Muscle of leg (tissue), 11 donors: Measurements from ENCODE around the gene SERPINA1. TPM values are rescaled to one million over a fixed set of nuclear protein-coding genes. Genes with fewer than 3 reads are reported as not detected.

Source experiments
- DNase-seq: peaks from one replicate; pipeline ENCODE4 v3.0.0; 2013
- H3K27ac ChIP-seq: one replicate; pipeline ENCODE4 v1.5.1; 2013; ENCODE audit warnings: mild to moderate bottlenecking, low read length, control low read depth
- H3K27me3 ChIP-seq: one replicate; pipeline ENCODE4 v1.6.1; 2013; ENCODE audit warnings: low read length; ENCODE audit not compliant: control insufficient read depth, insufficient read depth
- H3K36me3 ChIP-seq: one replicate; pipeline ENCODE4 v1.6.1; 2013; ENCODE audit warnings: low read length; ENCODE audit not compliant: control insufficient read depth, insufficient read depth
- H3K4me1 ChIP-seq: one replicate; pipeline ENCODE4 v1.6.1; 2013; ENCODE audit warnings: low read length; ENCODE audit not compliant: control insufficient read depth, insufficient read depth
- H3K4me3 ChIP-seq: one replicate; pipeline ENCODE4 v1.5.1; 2013; ENCODE audit warnings: low read length, control low read depth
- H3K9me3 ChIP-seq: replicated peaks from 2 replicates; pipeline ENCODE4 v1.6.1; 2013; ENCODE audit warnings: low read depth, low read length; ENCODE audit not compliant: control insufficient read depth
- whole genome bisulfite sequencing: methylation state at CpG from one replicate; pipeline ENCODE4 v1.1.5; 2013; ENCODE audit warnings: missing lambda C conversion rate; ENCODE audit not compliant: insufficient coverage; 5-methylcytosine and 5-hydroxymethylcytosine counted together
- polyA plus RNA-seq, 8 donors: library from polyadenylated mRNA; unstranded; fragments of 120-200 nt; gene quantifications; one replicate each; pipeline versions ENCODE4 v1.2.1 to v1.2.3, GENCODE V29; 2013; ENCODE audit warnings: inconsistent platforms in 1 of 8, low replicate concordance in 1 of 8; ENCODE audit not compliant: insufficient read length in 8 of 8, insufficient read depth in 1 of 8
- total RNA-seq: library from RNA; stranded (reverse); fragments of 120-200 nt; gene quantifications from one replicate; pipeline ENCODE4 v1.2.4, GENCODE V29; 2013

The SERPINA1 gene
- total and polyA plus RNA-seq, 9 donors: 1.1 to 95.5 (median 2.0) TPM

DNA sequence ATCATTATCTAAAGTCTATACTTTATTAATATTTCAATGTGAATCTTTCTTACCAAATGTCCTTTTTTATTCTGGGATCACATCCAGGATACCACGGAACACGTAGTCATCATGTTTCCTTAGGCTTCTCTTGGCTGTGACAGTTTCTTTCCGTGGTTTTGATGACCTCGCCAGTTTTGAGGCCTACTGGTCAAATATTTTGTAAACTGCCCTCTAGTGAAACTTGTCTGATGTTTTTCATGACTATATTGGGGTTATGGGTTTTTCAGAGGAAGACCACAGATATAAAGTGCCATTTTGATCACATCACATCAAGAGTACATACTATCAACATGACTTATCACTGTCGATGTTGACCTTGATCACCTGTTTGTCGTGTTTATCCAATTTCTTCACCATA, 51.1 kb downstream of the SERPINA1 start:
- no peaks in the 10 kb centered on the region for H3K27me3 ChIP-seq
- DNase-seq: no peak
- no peak overlapping the region for H3K27ac ChIP-seq
- peaks cover 6% of the 10 kb centered on the region for H3K4me1 ChIP-seq
- no peaks in the 10 kb centered on the region for H3K36me3 ChIP-seq
- H3K4me3 ChIP-seq: no peak overlapping the region
- 63% methylated on average over 3 of the region's 6 CpGs for WGBS
- H3K9me3 ChIP-seq: no peaks in the 10 kb centered on the region

DNA sequence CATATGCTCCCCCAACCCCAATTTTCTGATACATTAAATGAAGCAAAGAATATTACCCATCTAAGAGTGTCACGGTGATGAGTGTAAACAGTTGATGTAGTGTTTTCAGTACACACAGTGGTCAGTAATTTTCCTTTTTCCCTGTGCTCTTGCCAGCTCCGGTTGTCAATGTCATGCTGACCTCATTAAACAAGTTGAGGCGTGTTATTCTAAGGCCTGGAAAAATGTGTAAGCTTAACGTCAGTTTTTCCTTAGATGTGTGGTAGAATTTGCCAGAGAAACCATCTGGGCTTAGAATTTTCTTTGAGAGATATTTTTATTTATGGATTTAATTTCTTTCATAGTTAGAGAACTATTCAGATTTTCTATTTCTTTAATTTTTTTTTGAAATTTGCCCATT, 53.5 kb downstream of the SERPINA1 start:
- Histone ChIP-seq H3K9me3 (no peaks in the 10 kb centered on the region), H3K4me1 (no peaks in the 10 kb centered on the region), H3K27me3 (no peaks in the 10 kb centered on the region), H3K27ac (no peak overlapping the region), H3K4me3 (no peak overlapping the region), H3K36me3 (no peaks in the 10 kb centered on the region)
- 28% methylated on average over 2 of the region's 4 CpGs for WGBS
- DNase-seq: no peak

DNA sequence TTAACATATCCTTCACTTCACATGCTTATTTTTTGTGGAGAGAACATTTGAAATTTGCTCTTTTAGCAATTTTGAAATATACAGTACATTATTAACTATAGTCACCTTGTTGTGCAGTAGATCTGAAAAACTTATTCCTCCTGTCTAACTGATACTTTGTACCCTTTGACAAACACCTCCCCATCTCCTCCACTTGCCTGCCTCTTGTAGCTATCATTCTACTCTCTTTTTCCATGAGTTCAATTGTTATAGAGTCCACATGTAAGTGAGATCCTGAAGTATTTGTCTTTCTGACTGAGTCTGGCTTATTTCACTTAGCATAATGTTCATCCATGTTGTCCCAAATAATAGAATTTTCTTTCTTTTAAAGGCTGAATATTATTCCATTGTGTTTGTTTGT, 55.8 kb downstream of the SERPINA1 start:
- no peaks in the 10 kb centered on the region for H3K27me3 ChIP-seq
- no peak overlapping the region for H3K27ac ChIP-seq
- H3K36me3 ChIP-seq: no peaks in the 10 kb centered on the region
- H3K4me1 ChIP-seq: no peaks in the 10 kb centered on the region
- no peak for DNase-seq
- H3K4me3 ChIP-seq: no peak overlapping the region
- no peaks in the 10 kb centered on the region for H3K9me3 ChIP-seq

DNA sequence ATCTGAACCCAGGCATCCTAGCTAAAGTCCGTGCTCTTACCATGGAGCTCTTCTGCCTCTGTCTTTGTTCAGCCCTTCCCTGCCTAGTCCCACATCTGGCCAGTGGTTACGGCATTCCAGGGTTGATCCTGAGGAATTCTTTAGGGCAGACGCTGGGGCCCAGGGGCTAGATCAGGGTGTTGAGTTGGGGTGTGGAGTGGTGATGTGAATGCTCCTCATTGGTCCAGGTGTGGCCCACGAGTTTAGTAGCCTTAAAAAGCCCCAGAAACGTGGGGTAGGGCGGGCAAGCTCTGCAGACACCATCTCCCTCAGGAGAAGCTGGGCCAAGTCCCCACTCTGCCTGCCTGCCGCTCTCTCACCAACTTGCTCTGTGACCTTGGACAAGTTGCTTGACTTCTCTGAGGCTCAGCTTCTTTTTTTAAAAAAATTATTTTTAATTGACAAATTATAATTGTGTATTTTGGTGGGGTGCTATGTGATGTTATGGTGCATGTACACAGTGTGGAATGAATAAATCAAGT, 56.3 kb downstream of the SERPINA1 start:
- WGBS: 48% methylated on average over 6 of the region's 7 CpGs
- Histone ChIP-seq H3K4me1 (no peaks in the 10 kb centered on the region), H3K27ac (no peak overlapping the region), H3K36me3 (no peaks in the 10 kb centered on the region), H3K4me3 (no peak overlapping the region), H3K27me3 (no peaks in the 10 kb centered on the region), H3K9me3 (no peaks in the 10 kb centered on the region)
- no peak for DNase-seq

DNA sequence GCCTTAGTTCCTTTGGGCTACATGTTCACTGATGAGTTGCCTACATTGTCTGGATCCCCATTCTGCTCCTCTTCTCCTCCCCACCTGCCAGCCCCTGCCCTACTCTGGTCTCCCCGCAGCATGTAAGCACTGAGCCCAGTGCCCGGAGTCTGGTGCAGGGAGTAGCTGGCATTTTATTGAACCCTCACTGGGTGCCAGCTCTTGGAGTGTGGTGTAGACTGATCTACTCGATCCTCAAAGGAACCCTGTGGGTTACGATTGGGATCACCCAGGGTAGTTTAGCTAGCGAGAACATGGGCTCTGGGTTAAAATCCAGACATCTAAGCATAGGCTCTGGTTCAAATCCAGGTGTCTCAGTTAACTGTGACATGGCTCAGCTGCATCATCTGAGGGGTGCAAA, 56.9 kb downstream of the SERPINA1 start:
- H3K9me3 ChIP-seq: no peaks in the 10 kb centered on the region
- H3K27me3 ChIP-seq: no peaks in the 10 kb centered on the region
- DNase-seq: no peak
- H3K4me3 ChIP-seq: no peak overlapping the region
- no peak overlapping the region for H3K27ac ChIP-seq
- WGBS: 94% methylated on average over 4 of the region's 5 CpGs
- H3K4me1 ChIP-seq: no peaks in the 10 kb centered on the region
- no peaks in the 10 kb centered on the region for H3K36me3 ChIP-seq

DNA sequence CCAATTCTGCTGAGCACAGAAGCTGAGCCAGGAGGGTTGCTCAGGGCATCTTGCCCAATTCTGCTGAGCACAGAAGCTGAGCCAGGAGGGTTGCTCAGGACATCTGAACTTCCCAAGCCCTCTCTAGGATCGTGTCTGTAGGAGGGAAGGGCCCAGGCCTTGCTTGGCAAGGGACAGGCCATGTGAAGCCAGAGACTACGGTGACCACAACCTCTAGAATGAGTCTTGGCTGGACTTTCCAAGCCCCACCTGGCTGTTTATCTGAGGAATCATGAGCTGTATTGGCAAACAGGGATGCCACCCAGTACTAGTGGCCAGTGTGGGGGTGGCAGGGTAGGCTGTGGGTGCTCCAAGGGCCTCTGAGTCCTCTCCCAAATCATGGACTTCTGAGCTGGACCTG, 57.5 kb downstream of the SERPINA1 start:
- H3K4me3 ChIP-seq: no peak overlapping the region
- H3K4me1 ChIP-seq: no peaks in the 10 kb centered on the region
- no peaks in the 10 kb centered on the region for H3K36me3 ChIP-seq
- DNase-seq: no peak
- H3K27ac ChIP-seq: no peak overlapping the region
- H3K9me3 ChIP-seq: no peaks in the 10 kb centered on the region
- 53% methylated on average over 2 of the region's 2 CpGs for WGBS
- no peaks in the 10 kb centered on the region for H3K27me3 ChIP-seq

DNA sequence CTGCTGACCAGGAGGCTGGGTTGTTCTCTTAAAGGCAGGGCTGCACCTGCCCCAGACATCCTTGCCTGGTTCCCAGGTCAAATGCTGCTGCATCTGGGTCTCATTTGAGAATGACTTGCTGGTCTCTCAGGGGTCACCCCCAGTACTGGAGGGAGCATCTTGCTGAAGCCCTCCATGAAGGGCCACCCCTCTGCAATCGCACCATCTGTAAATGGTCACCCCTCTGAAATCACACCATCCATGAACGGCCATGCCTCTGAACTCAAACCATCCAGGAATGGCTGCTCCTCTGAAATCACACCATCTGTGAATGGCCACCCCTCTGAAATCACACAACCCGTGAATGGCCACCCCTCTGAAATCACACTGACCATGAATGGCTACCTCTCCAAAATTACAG, 58.0 kb downstream of the SERPINA1 start:
- no peak for DNase-seq
- Histone ChIP-seq H3K4me1 (no peaks in the 10 kb centered on the region), H3K36me3 (no peaks in the 10 kb centered on the region), H3K27ac (no peak overlapping the region), H3K9me3 (no peaks in the 10 kb centered on the region), H3K4me3 (no peak overlapping the region), H3K27me3 (no peaks in the 10 kb centered on the region)
- 83% methylated on average over 3 of the region's 3 CpGs for WGBS

DNA sequence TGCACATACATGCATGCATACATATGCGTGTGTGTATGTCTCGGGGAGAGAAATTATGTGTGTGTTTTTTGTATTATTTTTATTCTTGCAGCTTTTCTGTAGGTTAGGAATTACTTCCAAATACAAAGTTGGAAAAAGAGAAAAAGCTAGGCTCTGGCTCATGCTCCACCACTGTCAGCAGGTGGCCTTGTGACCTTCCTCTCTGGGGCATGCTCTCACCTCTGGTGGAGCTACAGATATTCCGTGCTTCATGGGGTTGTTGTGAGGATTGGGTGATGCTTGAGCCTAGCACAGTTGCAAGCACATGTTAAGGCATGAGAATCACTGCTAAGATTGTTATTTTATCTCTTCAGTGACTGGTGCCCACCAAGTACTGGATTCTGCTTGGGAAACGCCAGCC, 58.5 kb downstream of the SERPINA1 start:
- H3K27me3 ChIP-seq: no peaks in the 10 kb centered on the region
- no peak for DNase-seq
- H3K27ac ChIP-seq: no peak overlapping the region
- no peaks in the 10 kb centered on the region for H3K9me3 ChIP-seq
- no peak overlapping the region for H3K4me3 ChIP-seq
- H3K36me3 ChIP-seq: no peaks in the 10 kb centered on the region
- WGBS: 67% methylated on average over 1 of the region's 4 CpGs
- no peaks in the 10 kb centered on the region for H3K4me1 ChIP-seq

DNA sequence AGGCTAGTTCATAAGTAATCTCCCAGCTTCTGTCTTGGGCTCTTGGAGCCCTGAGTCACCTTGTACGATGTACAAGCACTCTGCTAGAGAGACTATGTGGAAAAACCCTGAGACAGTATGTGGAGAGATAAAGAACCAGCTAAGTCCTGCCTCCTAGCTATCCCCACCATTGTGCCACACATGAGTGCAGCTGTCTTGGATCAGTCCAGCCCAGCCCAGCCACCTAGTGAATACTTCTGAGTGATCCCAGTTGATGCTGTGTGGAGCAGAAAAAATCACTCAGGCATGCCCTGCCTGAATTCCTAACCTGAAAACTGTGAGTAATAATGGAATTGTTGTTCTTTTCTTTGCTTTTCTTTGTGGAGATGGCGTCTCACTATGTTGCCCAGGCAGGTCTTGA, 60.2 kb downstream of the SERPINA1 start:
- H3K4me3 ChIP-seq: no peak overlapping the region
- WGBS: 60% methylated on average over 1 of the region's 2 CpGs
- no peaks in the 10 kb centered on the region for H3K4me1 ChIP-seq
- no peaks in the 10 kb centered on the region for H3K9me3 ChIP-seq
- H3K27ac ChIP-seq: no peak overlapping the region
- no peaks in the 10 kb centered on the region for H3K27me3 ChIP-seq
- no peaks in the 10 kb centered on the region for H3K36me3 ChIP-seq
- no peak for DNase-seq
